COLO668 (cell line): ENCODE data around the gene NKD2.
"Not testable (repeated sequence)": the region's sequence is repeated elsewhere in the genome, so short reads cannot be mapped to it uniquely, and the experiment has no call there.

ENCODE experiments used
- DNase-seq: peaks from one replicate; lab custom pipeline; 2025; ENCODE audit not compliant: unreplicated experiment; lab: John Stamatoyannopoulos, UW

NKD2 gene

DNA sequence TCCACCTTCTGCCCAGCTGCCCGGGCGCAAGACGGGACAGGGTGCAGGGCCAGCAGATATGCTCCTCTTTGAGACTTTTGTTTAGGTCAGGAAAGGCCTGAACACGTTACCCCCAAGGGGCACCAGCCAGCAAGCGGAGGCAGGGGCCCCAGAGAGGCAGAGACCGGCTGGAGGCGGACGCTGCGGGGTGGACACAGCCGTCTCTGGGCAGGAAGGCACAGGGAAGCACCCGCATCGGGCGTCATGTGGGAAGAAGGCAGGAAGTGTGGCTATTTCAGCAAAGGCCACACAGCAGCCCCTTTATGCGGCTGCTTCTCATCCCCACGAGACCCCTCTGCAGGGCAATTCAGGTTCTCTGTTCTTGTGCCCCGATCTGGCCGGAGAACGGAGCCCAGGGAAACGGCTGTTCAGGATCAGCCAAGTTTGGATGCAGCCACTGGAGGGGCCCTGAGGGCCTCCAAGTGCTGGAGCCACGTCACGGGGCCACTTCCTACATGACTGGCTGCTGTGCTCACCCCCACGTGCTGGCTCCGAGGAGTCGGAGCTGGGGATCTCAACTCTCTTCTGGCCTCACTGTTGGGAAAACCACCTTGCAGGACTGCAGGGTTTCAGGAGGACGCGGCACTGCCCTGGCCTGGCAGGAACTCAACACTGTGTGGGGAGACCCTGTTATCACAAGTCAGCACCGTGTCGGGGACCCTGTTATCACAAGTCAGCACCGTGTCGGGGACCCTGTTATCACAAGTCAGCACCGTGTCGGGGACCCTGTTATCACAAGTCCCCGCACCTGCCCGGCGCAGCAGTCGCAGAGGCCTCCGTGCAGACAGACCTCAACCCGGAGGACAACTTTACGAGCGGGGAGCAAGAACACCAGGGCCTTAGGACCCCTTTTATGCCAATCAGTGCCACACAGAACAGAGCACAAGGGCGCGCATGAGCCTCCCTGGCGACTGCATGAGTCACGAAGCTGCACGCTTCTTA is 58.8 kb downstream of the NKD2 start:
- no peak for DNase-seq

DNA sequence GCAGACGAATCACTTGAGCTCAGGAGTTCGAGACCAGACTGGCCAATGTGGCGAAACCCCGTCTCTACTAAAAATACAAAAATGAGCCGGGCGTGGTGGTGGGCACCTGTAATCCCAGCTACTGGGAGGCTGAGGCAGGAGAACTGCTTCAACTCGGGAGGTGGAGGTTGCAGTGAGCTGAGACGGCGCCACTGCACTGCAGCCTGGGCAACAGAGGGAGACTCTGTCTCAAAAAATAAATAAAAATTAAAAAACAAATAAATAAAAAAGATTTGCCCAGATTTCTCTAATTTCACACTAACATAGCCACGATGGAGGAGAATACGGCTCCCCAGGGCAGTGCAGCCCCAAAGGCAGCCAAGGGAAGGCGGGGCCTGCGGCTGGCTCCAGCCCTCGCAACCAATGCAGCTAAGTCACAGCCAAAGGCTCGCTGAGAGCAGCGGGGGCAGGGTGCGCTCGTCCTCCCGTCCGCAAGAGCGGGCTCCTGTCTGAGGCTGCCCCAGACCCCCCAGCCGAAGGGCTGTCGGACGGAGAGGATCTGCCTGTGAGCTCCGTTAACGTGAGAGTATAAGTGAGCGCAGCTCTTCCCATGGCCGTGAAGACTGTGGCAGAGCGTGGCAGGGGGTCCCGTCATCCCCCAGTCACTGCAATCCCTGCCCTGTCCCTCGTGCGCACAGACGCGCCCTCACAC is 59.7 kb downstream of the NKD2 start:
- no peak for DNase-seq

DNA sequence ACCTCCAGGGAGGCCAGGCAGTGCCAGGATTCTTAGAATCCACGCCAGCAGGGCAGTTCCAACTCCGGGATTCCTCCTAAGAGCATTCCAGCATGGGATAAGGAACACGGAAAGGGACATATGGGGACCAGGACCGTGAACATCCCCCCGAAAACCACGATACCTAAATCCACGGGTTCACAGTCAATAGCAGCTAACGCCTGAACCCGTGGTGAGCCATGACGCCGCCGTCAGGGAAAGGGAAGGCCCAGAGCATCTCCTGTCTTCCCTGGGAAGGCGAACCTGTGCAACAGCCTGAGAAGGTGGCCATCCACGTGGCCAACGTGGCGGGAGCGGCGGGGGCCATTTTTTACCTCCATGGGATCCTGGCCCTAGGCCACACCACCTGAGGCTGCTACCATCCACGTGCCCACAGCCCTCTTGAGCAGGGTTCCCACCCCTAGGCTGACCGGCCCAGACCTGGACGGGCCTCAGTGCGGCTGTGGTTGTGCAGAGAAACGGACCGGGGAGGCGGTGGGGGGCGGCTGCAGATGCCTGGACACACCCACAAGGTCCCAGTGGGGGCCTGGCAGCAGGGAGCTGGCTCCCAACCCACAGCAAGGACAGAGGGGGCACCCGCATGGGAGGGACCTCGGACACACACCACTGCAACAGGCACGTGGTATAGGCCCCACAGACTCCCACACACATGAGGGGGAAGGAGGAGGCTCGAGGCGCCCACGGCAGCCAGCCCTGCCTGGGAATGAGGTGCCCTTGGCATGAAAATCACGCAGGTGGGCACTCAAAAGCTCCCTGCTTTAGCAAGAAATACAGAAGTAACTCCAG is 60.5 kb downstream of the NKD2 start:
- no peak for DNase-seq

DNA sequence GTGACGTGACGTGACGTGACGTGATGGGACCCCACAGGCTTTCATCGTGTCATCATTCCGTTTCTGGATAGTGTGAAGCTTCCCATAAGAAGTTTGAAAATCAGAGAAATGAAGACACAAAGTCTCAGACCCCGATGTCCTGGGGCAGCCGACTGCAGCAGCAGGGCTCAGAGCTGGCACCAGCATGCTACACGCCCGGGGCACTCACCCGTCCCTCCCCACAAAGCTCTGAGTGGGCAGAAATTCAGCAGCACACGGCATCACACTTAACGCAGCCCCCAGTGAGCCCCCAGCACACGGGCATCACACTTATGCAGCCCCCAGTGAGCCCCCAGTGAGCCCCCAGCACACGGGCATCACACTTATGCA is 61.1 kb downstream of the NKD2 start:
- no peak for DNase-seq

DNA sequence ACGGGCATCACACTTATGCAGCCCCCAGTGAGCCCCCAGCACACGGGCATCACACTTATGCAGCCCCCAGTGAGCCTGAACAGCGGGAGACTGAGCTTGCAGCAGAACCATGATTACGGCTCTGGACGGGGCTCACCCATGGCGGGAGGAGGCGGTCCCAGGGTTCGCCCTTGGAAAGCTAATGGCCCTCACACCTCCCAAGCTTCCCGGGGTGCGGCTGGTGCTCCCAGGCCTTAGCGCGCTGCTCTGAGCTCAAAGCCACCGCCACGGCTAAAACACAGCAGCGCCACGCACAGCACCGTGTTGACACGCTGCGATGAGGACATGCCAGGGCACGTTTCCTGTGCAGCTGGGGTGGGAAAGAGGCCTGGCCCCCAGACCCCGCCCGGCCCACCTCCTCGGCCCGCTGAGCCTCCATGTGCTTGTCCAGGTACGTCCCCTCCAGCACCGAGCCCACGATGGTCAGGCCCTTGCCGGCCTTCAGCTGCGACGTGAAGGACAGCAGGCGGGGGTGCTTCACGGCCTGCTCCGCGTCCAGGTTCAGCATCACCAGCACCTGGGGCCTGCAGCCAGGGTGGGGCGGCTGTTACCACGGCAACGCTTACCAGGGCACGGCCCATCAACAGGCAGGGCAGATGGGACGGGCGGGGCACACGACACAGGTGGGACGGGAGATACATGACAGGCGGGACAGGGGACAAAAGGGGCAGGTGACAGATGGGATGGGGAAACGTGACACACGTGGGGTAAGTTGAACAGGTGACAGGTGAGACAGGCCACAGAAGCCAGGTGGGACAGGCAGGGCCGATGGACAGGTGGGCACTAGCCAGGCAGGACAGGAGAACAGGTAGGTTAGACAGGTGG is 64.9 kb downstream of the NKD2 start:
- DNase-seq, result peak; percentile 90

DNA sequence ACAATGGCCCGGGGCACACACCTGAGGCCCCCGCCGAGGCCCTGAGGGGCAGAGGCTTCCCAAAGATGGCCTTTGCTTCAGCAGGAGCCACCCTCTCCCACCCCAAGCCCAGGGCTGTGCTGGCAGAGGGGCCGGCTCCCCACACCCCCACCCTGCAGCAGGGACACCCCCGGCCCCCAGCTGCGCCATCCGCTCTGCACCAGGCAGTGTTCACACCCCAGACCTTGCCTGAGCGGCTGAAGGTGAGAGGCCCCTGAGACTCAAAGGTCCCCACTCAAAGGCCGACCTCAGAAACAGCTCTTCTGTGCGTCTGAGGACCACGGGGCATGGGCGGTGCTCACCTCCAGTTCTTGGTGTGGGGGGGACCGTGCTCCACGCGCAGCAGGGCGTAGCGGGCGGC is 65.6 kb downstream of the NKD2 start:
- DNase-seq, result no peak

DNA sequence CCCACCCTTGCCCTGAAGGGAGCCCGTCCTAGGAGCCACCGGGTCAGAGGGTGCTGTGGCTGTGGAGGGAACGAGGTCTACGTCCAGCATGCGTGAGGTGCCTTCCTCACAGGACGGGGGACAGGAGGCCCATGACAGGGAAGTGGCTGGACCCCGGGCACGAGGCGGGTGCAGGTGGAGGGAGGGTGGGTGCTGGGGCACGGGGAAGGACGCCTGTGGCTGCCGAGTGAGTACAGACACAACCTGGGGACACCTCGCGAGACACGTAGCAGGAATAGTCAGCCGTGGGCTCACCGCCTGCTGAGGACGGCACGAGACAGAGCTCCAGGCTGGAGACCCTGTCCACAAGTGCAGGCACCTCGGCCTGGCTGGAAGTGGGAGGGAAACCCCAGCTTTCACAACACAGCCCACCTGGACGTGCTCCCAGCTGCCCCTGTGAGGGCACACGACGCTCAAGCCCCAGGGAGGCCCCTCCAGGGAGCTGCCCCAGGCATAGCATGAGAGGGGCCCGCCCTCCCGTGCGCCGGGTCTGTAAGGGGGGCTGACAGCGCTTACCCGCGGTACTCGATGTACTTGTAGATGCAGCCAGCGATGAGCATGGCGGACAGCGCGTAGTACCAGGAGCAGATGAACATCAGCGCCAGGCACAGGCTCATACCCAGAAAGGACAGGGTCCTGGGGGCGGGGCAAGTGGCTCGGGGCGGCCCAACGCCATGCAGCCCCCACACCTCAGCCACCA is 66.4 kb downstream of the NKD2 start:
- no peak for DNase-seq

DNA sequence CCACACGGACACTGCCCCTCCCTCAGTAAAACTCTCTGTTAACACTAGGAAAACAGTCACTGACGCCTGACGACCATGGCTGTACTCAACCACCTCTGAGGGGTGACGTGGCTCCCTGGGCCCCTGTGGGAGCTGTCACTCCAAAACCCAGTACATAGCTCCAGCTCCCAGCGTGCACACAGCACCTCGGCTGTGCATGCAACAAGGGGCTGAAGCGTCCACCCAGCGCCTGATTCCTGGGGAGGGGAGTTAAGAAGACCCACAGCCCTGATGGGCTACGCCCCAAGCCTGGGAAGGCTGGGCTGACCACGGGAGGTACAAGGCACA is 66.9 kb downstream of the NKD2 start:
- DNase-seq, result no peak

DNA sequence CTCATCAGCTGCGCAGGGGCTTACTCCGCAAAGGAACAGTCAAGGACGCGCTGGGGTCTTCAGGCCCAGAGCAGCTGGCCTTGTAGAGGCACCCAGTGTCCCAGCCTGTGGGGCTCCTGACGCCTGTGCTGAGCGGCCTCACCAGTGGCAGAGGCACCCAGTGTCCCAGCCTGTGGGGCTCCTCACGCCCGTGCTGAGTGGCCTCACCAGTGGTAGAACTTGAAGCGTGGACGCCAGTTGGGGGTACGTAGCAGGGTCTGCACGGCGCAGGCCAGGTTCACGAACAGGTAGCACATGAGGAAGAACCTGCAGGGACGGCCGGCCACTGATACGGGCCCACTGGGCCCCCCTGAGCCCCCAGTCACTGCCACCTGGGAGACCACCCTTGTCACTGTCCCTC is 67.3 kb downstream of the NKD2 start:
- DNase-seq, result no peak

DNA sequence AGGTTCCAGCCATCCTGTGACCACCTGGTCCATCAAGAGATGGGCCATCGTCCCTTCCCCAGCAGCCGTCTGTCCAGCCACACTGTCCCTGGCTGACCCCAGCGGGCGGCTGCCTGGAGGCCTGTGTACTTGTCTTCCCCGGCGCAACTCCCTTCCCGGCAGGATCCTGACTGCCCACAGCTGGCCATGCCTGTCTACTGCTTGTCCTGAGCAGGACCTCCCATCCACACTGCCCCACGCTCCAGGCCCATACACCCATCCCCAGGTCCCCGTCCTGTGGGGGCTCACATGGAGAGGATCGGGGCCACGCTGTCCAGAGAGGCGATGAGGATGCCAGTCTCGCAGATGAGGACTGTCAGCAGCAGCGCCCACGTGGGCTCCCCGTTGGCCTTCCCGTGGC is 67.8 kb downstream of the NKD2 start:
- no peak for DNase-seq

DNA sequence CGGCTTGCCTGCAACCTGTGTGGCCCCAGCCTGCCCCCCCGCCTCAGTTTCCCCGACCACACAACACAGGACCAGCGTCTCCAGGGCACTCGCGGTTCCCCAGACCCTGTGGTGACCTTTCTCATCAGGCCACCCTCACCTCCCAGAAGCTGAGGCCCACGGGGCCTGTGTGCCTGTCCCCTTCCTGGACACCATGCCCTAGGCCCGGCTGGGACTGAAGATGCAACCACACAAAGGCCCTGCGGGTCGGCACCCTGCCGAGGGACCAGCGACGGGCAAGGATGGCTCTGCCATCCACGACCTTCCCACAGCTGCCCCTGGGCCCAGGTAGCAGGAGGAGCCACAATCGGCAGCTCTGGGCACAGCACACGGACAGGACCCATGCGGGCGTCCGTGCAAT is 68.4 kb downstream of the NKD2 start:
- DNase-seq, result no peak

DNA sequence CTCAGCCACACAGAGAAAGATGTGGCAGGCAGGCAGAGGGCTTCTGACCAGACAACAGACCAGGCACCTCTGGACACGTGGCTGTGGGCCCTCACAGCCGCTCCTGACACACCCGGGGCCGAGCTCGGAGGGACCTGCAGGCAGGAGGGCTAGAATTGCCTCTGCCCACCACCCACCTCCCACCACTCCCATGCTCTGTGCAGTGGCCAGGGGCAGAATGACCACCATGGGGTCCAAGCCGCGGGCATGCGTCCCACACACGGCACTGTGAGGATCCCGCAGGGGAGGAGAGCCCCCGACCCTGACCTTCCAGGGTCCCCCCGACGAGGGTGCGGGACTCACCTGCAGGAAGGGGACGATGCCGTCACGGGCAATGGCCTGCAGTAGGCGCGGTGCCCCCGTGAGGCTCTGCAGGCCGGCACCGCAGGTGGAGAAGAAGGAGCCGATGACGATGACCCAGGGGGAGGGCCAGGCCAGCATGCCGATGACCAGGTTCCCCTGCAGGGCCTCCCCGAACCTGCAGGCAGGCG is 69.0 kb downstream of the NKD2 start:
- DNase-seq, result no peak

DNA sequence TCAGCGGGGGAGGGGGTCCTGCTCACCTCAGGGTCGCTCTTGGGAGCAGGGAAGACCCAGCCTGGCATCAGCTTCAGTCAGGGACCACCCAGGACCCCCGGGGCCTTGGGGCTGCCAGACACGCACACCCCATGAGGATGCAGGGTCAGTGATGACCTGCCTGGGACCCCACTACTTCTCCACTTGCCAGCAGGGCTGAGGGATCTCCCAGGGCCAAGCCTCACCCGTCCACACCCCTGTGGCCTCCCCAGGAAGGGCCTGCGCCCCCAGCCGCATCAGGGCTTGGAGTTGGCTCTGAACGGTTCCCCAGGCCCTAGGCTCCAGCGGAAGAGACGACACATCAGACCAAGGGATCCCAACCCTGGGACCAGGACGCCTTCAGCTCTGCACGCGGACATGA is 69.6 kb downstream of the NKD2 start:
- DNase-seq, result no peak

DNA sequence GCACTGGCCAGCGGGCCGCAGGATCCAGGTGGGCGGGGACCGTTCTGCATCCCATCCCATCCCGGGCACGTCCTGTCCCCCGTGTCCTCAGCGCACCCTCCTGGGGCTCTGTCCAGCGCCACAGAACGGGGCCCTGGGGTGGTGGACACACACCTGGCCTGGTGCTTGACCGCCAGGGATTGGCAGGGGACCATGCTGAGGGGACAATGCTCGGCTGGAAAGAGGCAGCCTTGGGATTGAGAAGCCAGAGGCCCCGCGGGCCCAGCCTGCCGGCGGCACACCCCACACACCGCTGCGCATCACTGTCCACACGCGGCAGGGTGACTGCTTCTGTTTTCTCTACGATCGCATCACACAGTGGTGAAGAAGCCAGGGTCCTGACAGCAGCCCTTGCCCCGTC is 70.2 kb downstream of the NKD2 start:
- no peak for DNase-seq

DNA sequence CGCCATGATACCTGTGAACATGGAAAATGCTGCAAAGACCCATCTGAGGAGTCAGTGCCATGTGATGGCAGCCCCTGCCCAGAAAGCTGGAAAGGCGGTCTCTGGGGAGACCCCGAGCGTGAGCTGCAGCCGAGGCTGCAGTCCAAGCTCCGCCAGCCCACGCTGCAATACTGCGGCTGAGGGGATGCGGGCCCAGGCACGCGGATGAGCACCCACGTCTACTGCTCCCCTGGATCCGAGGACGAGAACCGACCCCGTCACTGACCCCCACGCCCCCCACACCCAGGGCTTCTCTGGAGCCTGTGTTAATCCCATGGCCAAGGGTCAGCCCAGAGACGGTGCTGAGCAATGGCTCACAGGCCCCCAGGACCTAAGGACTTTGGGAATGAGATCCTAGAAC is 70.9 kb downstream of the NKD2 start:
- no peak for DNase-seq

DNA sequence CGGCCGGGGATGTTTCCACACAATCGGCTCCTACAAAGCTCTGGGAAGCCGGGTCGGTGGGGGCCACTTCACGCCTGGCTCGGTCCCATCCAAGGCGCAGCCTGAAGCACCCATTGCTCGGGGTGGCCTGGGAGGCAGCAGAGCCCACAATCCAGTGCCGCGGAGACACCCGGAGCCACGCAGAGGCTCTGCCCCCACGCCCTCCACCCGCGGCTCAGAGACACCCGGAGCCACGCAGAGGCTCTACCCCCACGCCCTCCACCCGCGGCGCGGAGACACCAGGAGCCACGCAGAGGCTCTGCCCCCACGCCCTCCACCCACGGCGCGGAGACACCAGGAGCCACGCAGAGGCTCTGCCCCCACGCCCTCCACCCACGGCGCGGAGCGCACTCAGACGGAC is 71.4 kb downstream of the NKD2 start:
- DNase-seq, result no peak

DNA sequence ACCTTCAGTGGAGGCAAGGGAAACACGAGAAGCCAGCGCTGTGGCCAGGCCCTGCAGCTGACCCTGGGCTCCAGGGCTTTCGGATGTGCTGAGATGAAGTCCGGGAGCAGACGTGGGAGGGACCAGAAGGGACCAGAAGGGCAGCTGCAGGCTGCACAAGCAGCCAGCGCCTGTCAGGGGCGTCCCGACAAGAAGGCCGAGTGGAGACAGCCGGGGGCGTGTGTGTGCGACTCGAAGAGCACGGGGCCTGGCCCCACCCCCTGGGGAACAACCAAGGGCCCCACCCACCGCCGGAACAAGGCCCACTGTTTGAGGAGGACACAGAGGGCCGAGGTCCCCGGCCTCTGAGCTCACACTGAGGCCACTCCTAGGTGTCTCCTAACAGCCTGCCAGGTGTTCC is 71.8 kb downstream of the NKD2 start:
- DNase-seq, result no peak

DNA sequence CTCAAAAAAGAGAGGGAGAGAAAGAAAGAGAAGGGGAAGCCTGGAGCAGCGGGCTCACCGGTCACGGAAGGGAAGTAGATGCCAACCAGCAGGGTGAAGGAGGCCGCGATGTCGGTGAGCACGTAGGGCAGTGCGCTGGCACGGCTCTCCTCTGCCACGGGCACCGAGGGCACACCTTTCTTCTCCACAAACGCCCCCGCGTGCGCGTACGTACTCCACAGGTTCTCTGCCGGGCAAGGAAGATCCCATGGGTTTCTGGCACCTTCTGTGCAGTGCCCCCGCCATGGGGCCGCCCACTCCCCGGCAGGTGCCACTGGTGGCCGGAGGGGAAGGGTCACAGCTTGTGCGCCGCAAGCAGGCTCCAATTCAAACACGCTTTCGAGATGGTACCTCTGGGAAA is 72.9 kb downstream of the NKD2 start:
- DNase-seq, result no peak

DNA sequence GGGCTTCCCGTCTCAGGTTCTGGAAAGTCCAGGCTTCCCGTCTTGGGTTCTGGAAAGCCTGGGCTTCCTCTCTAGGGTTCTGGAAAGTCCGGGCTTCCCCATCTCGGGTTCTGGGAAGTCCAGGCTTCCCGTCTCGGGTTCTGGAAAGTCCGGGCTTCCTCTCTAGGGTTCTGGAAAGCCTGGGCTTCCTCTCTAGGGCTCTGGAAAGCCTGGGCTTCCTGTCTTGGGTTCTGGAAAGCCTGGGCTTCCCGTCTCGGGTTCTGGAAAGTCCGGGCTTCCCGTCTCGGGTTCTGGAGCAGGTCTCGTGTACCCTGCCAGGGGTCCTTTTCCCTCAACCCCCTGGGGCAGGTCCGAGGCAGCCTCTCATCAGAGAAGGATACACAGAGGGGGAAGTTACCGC is 74.4 kb downstream of the NKD2 start:
- not testable (repeated sequence) for DNase-seq
